Esophagus squamous epithelium (tissue), 4 donors: ENCODE measurements around the gene CFAP69.
"Not testable (repeated sequence)": the region's sequence is repeated elsewhere in the genome, so short reads cannot be mapped to it uniquely, and the experiment has no call there.

ENCODE experiments used
- CTCF ChIP-seq, 6 experiments: fragments of 450-650 bp in 4 of 6; fragments of 200-600 bp in 2 of 6; sonication (generic) in 2 of 6; IDR thresholded peaks; one replicate each; pipeline ENCODE4 v1.5.1; 2016 to 2019; ENCODE audit warnings: antibody characterized with exemption in 6 of 6, mild to moderate bottlenecking in 4 of 6, moderate library complexity in 4 of 6
- POLR2A ChIP-seq, 4 donors: fragments of 450-650 bp; IDR thresholded peaks; one replicate each; pipeline ENCODE4 v1.6.1; 2017; ENCODE audit warnings: antibody characterized with exemption in 4 of 4, mild to moderate bottlenecking in 4 of 4, moderate library complexity in 3 of 4

DNA sequence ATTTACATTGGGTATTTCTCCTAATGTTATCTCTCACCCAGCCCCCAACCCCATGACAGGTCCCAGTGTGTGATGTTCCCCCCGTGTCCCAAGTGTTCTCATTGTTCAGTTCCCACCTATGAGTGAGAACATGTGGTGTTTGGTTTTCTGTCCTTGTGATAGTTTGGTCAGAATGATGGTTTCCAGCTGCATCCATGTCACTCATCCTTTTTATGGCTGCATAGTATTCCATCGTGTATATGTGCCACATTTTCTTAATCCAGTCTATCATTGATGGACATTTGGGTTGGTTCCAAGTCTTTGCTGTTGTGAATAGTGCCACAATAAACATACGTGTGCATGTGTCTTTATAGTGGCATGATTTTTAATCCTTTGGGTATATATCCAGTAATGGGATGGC, 105.1 kb downstream of the CFAP69 start:
- TF ChIP-seq POLR2A, CTCF (IDR thresholded peaks at IDR 0.05): not testable (repeated sequence)
